T-helper 9 cell (primary cell): ENCODE data around the gene P2RY8.
"Not testable (repeated sequence)": the region's sequence is repeated elsewhere in the genome, so short reads cannot be mapped to it uniquely, and the experiment has no call there.

Experiments
- DNase-seq: peaks from one replicate; pipeline ENCODE4 v3.0.0-alpha.2; 2020

P2RY8 gene

GRCh38 chrX:1486749-1487361 lies 50.1 kb downstream of the P2RY8 start:
- DNase-seq: no peak

GRCh38 chrX:1486177-1486576 lies 50.8 kb downstream of the P2RY8 start:
- no peak for DNase-seq

GRCh38 chrX:1485033-1485432 lies 52.0 kb downstream of the P2RY8 start:
- DNase-seq: no peak

- no peak for DNase-seq
Observed at GRCh38 chrX:1484638-1485019, 52.4 kb downstream of the P2RY8 start.

- DNase-seq: no peak
Observed at GRCh38 chrX:1483843-1484637, 52.9 kb downstream of the P2RY8 start.

GRCh38 chrX:1482530-1482928 lies 54.5 kb downstream of the P2RY8 start:
- DNase-seq: not testable (repeated sequence)

GRCh38 chrX:1481636-1482529 lies 55.1 kb downstream of the P2RY8 start:
- peak; percentile 61 for DNase-seq

GRCh38 chrX:1480082-1480785 lies 56.8 kb downstream of the P2RY8 start:
- no peak for DNase-seq

- no peak for DNase-seq
Observed at GRCh38 chrX:1477801-1478458, 59.1 kb downstream of the P2RY8 start.

GRCh38 chrX:1477229-1477628 lies 59.8 kb downstream of the P2RY8 start:
- no peak for DNase-seq

GRCh38 chrX:1476682-1477081 lies 60.3 kb downstream of the P2RY8 start:
- no peak for DNase-seq

- DNase-seq: no peak
Observed at GRCh38 chrX:1475881-1476280, 61.1 kb downstream of the P2RY8 start.

GRCh38 chrX:1475481-1475880 lies 61.5 kb downstream of the P2RY8 start:
- no peak for DNase-seq

GRCh38 chrX:1474593-1474992 lies 62.4 kb downstream of the P2RY8 start:
- DNase-seq: not testable (repeated sequence)

GRCh38 chrX:1472975-1473374 lies 64.0 kb downstream of the P2RY8 start:
- DNase-seq: no peak

- DNase-seq: peak; percentile 67
Observed at GRCh38 chrX:1468250-1468772, 68.7 kb downstream of the P2RY8 start.

- no peak for DNase-seq
Observed at GRCh38 chrX:1466971-1467561, 69.9 kb downstream of the P2RY8 start.

- no peak for DNase-seq
Observed at GRCh38 chrX:1466232-1466661, 70.7 kb downstream of the P2RY8 start.

GRCh38 chrX:1465286-1466231 lies 71.4 kb downstream of the P2RY8 start:
- no peak for DNase-seq

GRCh38 chrX:1464971-1465285 lies 72.1 kb downstream of the P2RY8 start:
- DNase-seq: no peak
